Measurements from ENCODE around the gene PHACTR4. TPM values are rescaled to one million over a fixed set of nuclear protein-coding genes. Genes with fewer than 3 reads are reported as not detected.
"Not testable (repeated sequence)": the region's sequence is repeated elsewhere in the genome, so short reads cannot be mapped to it uniquely, and the experiment has no call there.

Gene PHACTR4
- total and polyA plus RNA-seq, 9 of the 15 experiments (the other 6 are each of a cell fraction or from before 2014, with no cell fraction given): 6.4 to 43.6 (median 14.2) TPM

GRCh38 chr1:28541414-28542015 is 172.0 kb downstream of the PHACTR4 start:
- peaks cover 32% of the 10 kb centered on the region for H3K36me3 ChIP-seq (ENCODE audit: control insufficient read depth, insufficient read depth, low read length)
- H3K4me1 ChIP-seq (replicated peaks in 1 of 2; ENCODE audit: control insufficient read depth in 2 of 2, insufficient read depth in 2 of 2, low read length in 2 of 2); H4K20me1 ChIP-seq (replicated peaks; ENCODE audit: control insufficient read depth, insufficient read depth, low read length); H3K27ac ChIP-seq (ENCODE audit: extremely low read depth, low read depth, low read length); H3K4me2 ChIP-seq (ENCODE audit: insufficient read depth, low read length); H3K9me1 ChIP-seq (ENCODE audit: control insufficient read depth, insufficient read depth, low read length); CTCF ChIA-PET (ENCODE audit: low intra/inter-chr PET ratio); H3K9me3 ChIP-seq (replicated peaks; ENCODE audit: control insufficient read depth, insufficient read depth, low read depth, low read length); H3K27me3 ChIP-seq (ENCODE audit: control insufficient read depth in 2 of 2, insufficient read depth in 2 of 2, low read length in 2 of 2); intact Hi-C loops (cut with micrococcal nuclease); H2AFZ ChIP-seq (ENCODE audit: low read depth, low read length); DNase-seq (ENCODE audit: extremely low read depth in 1 of 4, low spot score in 3 of 4); in situ Hi-C loops (cut with MboI); BruUV-seq (replicated peaks); H3K9ac ChIP-seq (ENCODE audit: insufficient read depth in 1 of 2, low read depth in 2 of 2, low read length in 2 of 2); H3K4me3 ChIP-seq; H3K79me2 ChIP-seq (ENCODE audit: control insufficient read depth, insufficient read depth, low read length): not testable (repeated sequence)
- ATAC-seq (peak; percentile 8; the same call in 1 of the 3 replicates), FAIRE-seq (peak; percentile 32)
- peak; percentile 68; the same call in 1 of the 2 replicates for TF ChIP-seq POLR2A (conservative IDR thresholded peaks at IDR 0.05)
- peak; percentile 69; the same call in 1 of the 2 replicates for TF ChIP-seq POLR2AphosphoS2 (IDR thresholded peaks at IDR 0.05; ENCODE audit: low read length)
- peak; percentile 63 for TF ChIP-seq SUPT5H (IDR thresholded peaks at IDR 0.05)
- TF ChIP-seq POLR2B (IDR thresholded peaks at IDR 0.05; ENCODE audit: low read depth, partially characterized antibody): peak; percentile 12
- 74% methylated on average over 7 of the region's 8 CpGs for WGBS (ENCODE audit: insufficient coverage, low coverage, missing lambda C conversion rate)
- POLR2A ChIA-PET: interaction anchor here (0.9 to 3.5 kb wide), 9 partner anchors 10 to 292 kb away, joined by 3 to 17 read pairs (median 4); partner anchors contain the start of gene TRNAU1AP

- TF ChIP-seq TARDBP (IDR thresholded peaks at IDR 0.05): no peak
- TF ChIP-seq TAL1 (IDR thresholded peaks at IDR 0.05): no peak
- TF ChIP-seq FOXO4 (CRISPR knock-in tag; IDR thresholded peaks at IDR 0.05): no peak
- peak; percentile 51 for TF ChIP-seq EGR1 (conservative IDR thresholded peaks at IDR 0.05)
- no peak for TF ChIP-seq SRSF9 (IDR thresholded peaks at IDR 0.05; ENCODE audit: borderline replicate concordance, low read depth, low read length)
- no peak for TF ChIP-seq ZNF76 (CRISPR knock-in tag; IDR thresholded peaks at IDR 0.05; ENCODE audit: borderline replicate concordance)
Measured at GRCh38 chr1:28545246-28545628, 175.7 kb downstream of the PHACTR4 start.

More at GRCh38 chr1:28545246-28545628, 175.7 kb downstream of the PHACTR4 start:
- ATAC-seq: no peak
- Histone ChIP-seq H3K9ac (ENCODE audit: insufficient read depth in 1 of 2, low read depth in 2 of 2, low read length in 2 of 2) (no peak overlapping the region), H3K27ac (ENCODE audit: extremely low read depth, low read depth, low read length) (no peak overlapping the region), H3K9me1 (ENCODE audit: control insufficient read depth, insufficient read depth, low read length) (no peaks in the 10 kb centered on the region), H2AFZ (ENCODE audit: low read depth, low read length) (no peak overlapping the region), H3K79me2 (ENCODE audit: control insufficient read depth, insufficient read depth, low read length) (no peaks in the 10 kb centered on the region), H3K36me3 (ENCODE audit: control insufficient read depth, insufficient read depth, low read length) (peaks cover 3% of the 10 kb centered on the region; the same call in 1 of the 3 replicates), H3K4me3 (no peak overlapping the region), H3K9me3 (replicated peaks; ENCODE audit: control insufficient read depth, insufficient read depth, low read depth, low read length) (no peaks in the 10 kb centered on the region), H3K4me1 (replicated peaks in 1 of 2; ENCODE audit: control insufficient read depth in 2 of 2, insufficient read depth in 2 of 2, low read length in 2 of 2) (peaks cover 0 to 3% of the 10 kb centered on the region in 2 experiments; a peak in 2 of 5 replicates), H3K27me3 (ENCODE audit: control insufficient read depth in 2 of 2, insufficient read depth in 2 of 2, low read length in 2 of 2) (no peaks in the 10 kb centered on the region), H4K20me1 (replicated peaks; ENCODE audit: control insufficient read depth, insufficient read depth, low read length) (no peaks in the 10 kb centered on the region), H3K4me2 (ENCODE audit: insufficient read depth, low read length) (no peak overlapping the region)
- no peak for FAIRE-seq
- ChIA-PET CTCF (ENCODE audit: low intra/inter-chr PET ratio) (no interaction called here), POLR2A (interaction anchor here (5.6 kb wide), 1 partner anchor 36 kb away, joined by 28 read pairs; no protein-coding TSS in a partner anchor)
- WGBS (ENCODE audit: insufficient coverage, low coverage, missing lambda C conversion rate): 87% methylated on average over 4 of the region's 4 CpGs
- intact Hi-C loops (cut with micrococcal nuclease): no loop called here
- DNase-seq (ENCODE audit: extremely low read depth in 1 of 4, low spot score in 3 of 4): no peak
- in situ Hi-C loops (cut with MboI): no loop called here
- BruUV-seq (replicated peaks): no TSS peak

Data from K562 (cell line).